Fibroblast of villous mesenchyme (primary cell): ENCODE data around the gene CLEC3A. TPM values are rescaled to one million over a fixed set of nuclear protein-coding genes. Genes with fewer than 3 reads are reported as not detected.

Source experiments
- DNase-seq: peaks from one replicate; pipeline ENCODE4 v3.0.0-alpha.2; 2010; ENCODE audit warnings: low read depth
- H3K4me3 ChIP-seq: 2 replicates; pipeline ENCODE4 v1.5.1; 2011; ENCODE audit warnings: low read depth, mild to moderate bottlenecking, low read length
- CTCF ChIP-seq: IDR thresholded peaks from 2 replicates; pipeline ENCODE4 v1.5.1; 2012; ENCODE audit warnings: low read depth, mild to moderate bottlenecking, low read length; ENCODE audit not compliant: insufficient read depth
- total RNA-seq: library from RNA; depleted of rRNA; stranded (reverse); fragments of >200 nt; gene quantifications from 2 replicates; pipeline ENCODE4 v1.2.3, GENCODE V29; 2012

The CLEC3A gene
- total RNA-seq = not detected in 2 replicates

GRCh38 chr16:78022347-78023060 lies at the start of gene CLEC3A:
Gene CLEC3A, plus strand, starts transcription at chr16:78022548. Its CDS starts 79 bp downstream, at chr16:78022627.
- peak within 1 kb of the TSS; percentile 24 for H3K4me3 ChIP-seq
- no peak for TF ChIP-seq CTCF
- peak; percentile 75 for DNase-seq

GRCh38 chr16:77974883-77975282 lies 47.5 kb upstream of the CLEC3A start:
- no peak for TF ChIP-seq CTCF
- H3K4me3 ChIP-seq = no peak overlapping the region
- peak; percentile 21 for DNase-seq

GRCh38 chr16:77975942-77976341 lies 46.4 kb upstream of the CLEC3A start:
- H3K4me3 ChIP-seq = no peak overlapping the region
- DNase-seq = no peak
- TF ChIP-seq CTCF = no peak

GRCh38 chr16:77977339-77977738 lies 45.0 kb upstream of the CLEC3A start:
- H3K4me3 ChIP-seq = no peak overlapping the region
- no peak for TF ChIP-seq CTCF
- no peak for DNase-seq

GRCh38 chr16:77985111-77985510 lies 37.2 kb upstream of the CLEC3A start:
- no peak overlapping the region for H3K4me3 ChIP-seq
- DNase-seq = no peak
- TF ChIP-seq CTCF = no peak

GRCh38 chr16:77986011-77986740 lies 36.2 kb upstream of the CLEC3A start:
- no peak for DNase-seq
- no peak for TF ChIP-seq CTCF
- no peak overlapping the region for H3K4me3 ChIP-seq
